K562 (cell line): Measurements from ENCODE around the gene PSMA2. TPM values are rescaled to one million over a fixed set of nuclear protein-coding genes. Genes with fewer than 3 reads are reported as not detected.
A peak's percentile ranks its signal among the peaks of the same experiment; 100 is the strongest.

Experiments
- CBX3 ChIP-seq, 2 experiments: IDR thresholded peaks; 1 replicate in 1 of 2; 2 replicates in 1 of 2; pipeline ENCODE4 v1.6.1; 2012; ENCODE audit warnings: inconsistent platforms in 2 of 2, low read length in 2 of 2, borderline replicate concordance in 1 of 2, control low read depth in 1 of 2
- DMBX1 ChIP-seq: fragments of 250-450 bp; sonication (Bioruptor Pico); IDR thresholded peaks from 2 replicates; pipeline ENCODE4 v1.8.0; 2022; ENCODE audit warnings: inconsistent platforms, mild to moderate bottlenecking, moderate library complexity, borderline replicate concordance
- E2F8 ChIP-seq: fragments of 450-650 bp; IDR thresholded peaks from 2 replicates; pipeline ENCODE4 v1.7.1; 2018; ENCODE audit warnings: mild to moderate bottlenecking, low read depth; ENCODE audit not compliant: partially characterized antibody
- GMEB1 ChIP-seq: fragments of 250-450 bp; sonication (Bioruptor Pico); IDR thresholded peaks from 2 replicates; pipeline ENCODE4 v1.4.0; 2020; ENCODE audit warnings: mild to moderate bottlenecking
- KDM4B ChIP-seq, 2 experiments: fragments of 450-650 bp in 1 of 2; sonication (generic) in 1 of 2; IDR thresholded peaks; 2 replicates each; pipeline ENCODE4 v1.6.1; 2016 to 2017; ENCODE audit warnings: borderline replicate concordance in 2 of 2, antibody characterized with exemption in 1 of 2, low read depth in 1 of 2, mild to moderate bottlenecking in 1 of 2
- MTA1 ChIP-seq: fragments of 450-650 bp; IDR thresholded peaks from 2 replicates; pipeline ENCODE4 v1.6.1; 2017; ENCODE audit warnings: borderline replicate concordance
- MTA3 ChIP-seq: fragments of 450-650 bp; formaldehyde crosslinking; IDR thresholded peaks from 2 replicates; pipeline ENCODE4 v1.6.1; 2017; ENCODE audit warnings: mild to moderate bottlenecking, borderline replicate concordance
- PHF20 ChIP-seq: fragments of 450-650 bp; IDR thresholded peaks from 2 replicates; pipeline ENCODE4 v1.6.1; 2018; ENCODE audit not compliant: partially characterized antibody
- PRDM10 ChIP-seq: fragments of 450-650 bp; IDR thresholded peaks from 2 replicates; pipeline ENCODE4 v1.6.1; 2018; ENCODE audit not compliant: partially characterized antibody
- RBM25 ChIP-seq: fragments of 200-400 bp; formaldehyde crosslinking; IDR thresholded peaks from 2 replicates; pipeline ENCODE4 v1.6.1; 2018; ENCODE audit warnings: low read length, low read depth, moderate library complexity; ENCODE audit not compliant: severe bottlenecking
- SMAD1 ChIP-seq: fragments of 150-350 bp; IDR thresholded peaks from 2 replicates; pipeline ENCODE4 v1.6.1; 2014; ENCODE audit warnings: low read length, low read depth; ENCODE audit not compliant: partially characterized antibody
- ZHX1 ChIP-seq: fragments of 150-350 bp; conservative IDR thresholded peaks from 2 replicates; pipeline ENCODE4 v1.6.1; 2014; ENCODE audit warnings: low read length
- ZNF324 ChIP-seq: fragments of 250-450 bp; sonication (Bioruptor Pico); IDR thresholded peaks from 2 replicates; pipeline ENCODE4 v1.4.0; 2020; ENCODE audit warnings: mild to moderate bottlenecking
- ZNF764 ChIP-seq: fragments of 250-450 bp; sonication (Bioruptor Pico); IDR thresholded peaks from 2 replicates; pipeline ENCODE4 v1.4.0; 2020; ENCODE audit warnings: low read depth, mild to moderate bottlenecking, moderate library complexity
- polyA plus RNA-seq, 8 experiments: library from polyadenylated mRNA; depleted of rRNA in 4 of 8; stranded (reverse) in 5 of 8; unstranded in 3 of 8; fragments of >200 nt; fragmentation: Nextera tagmentation in 2 of 8; fragmentation: Illumina TruSeq in 1 of 8; extraction: Ambion mirVana in 2 of 8; extraction: Trizol in 1 of 8; gene quantifications; 2 replicates each; pipeline versions ENCODE4 v1.2.1 to v1.2.3, GENCODE V29; 2011 to 2014; ENCODE audit warnings: inconsistent platforms in 1 of 8, missing spikeins in 1 of 8
- total RNA-seq, 7 experiments: library from RNA; depleted of rRNA in 6 of 7; stranded (reverse); fragments of >200 nt in 6 of 7; fragmentation: Illumina TruSeq in 2 of 7; extraction: Trizol in 2 of 7; gene quantifications; 2 replicates each; pipeline versions ENCODE4 v1.2.1 to v1.2.3, GENCODE V29; 2011 to 2021; ENCODE audit warnings: low replicate concordance in 1 of 7

The PSMA2 gene
- total and polyA plus RNA-seq, 9 of the 15 experiments (the other 6 are each of a cell fraction or from before 2014, with no cell fraction given), result 91.7 to 1,070 (median 213) TPM

- TF ChIP-seq GMEB1 (CRISPR knock-in tag) (peak; percentile 89), RBM25 (peak; percentile 89), PHF20 (peak; percentile 73), DMBX1 (CRISPR knock-in tag) (peak; percentile 72), MTA3 (peak; percentile 84; the same call in 1 of the 2 replicates), MTA1 (0 out of 2 replicates have a peak, but pooled peaks have one; percentile 28), ZNF324 (CRISPR knock-in tag) (no peak), PRDM10 (peak; percentile 51), E2F8 (peak; percentile 42), ZNF764 (CRISPR knock-in tag) (no peak), KDM4B (IDR thresholded peaks at IDR 0.05; ENCODE audit: borderline replicate concordance in 2 of 2, low read depth in 1 of 2) (peak in 1 of 2 experiments; percentile 80; a peak in 1 of 4 replicates), SMAD1 (peak; percentile 74), ZHX1 (no peak), CBX3 (IDR thresholded peaks at IDR 0.05; ENCODE audit: borderline replicate concordance in 1 of 2, low read length in 2 of 2) (no peak; a peak in 1 of 3 replicates)
These were observed 20.2 kb downstream of the PSMA2 start, which contains the start of gene C7orf25 (continued) for GRCh38 chr7:42911454-42912447.
